G401 (cell line): ENCODE results near the gene DUSP2. TPM values are rescaled to one million over a fixed set of nuclear protein-coding genes. Genes with fewer than 3 reads are reported as not detected.

Experiments
- DNase-seq: peaks from one replicate; pipeline ENCODE4 v3.0.0-alpha.2; 2015; ENCODE audit warnings: low spot score
- in situ Hi-C: cut with HindIII; loops from 2 replicates; pipeline ENCODE4 v1.10.0; 2016; ENCODE audit warnings: low sequenced_read_pairs, mixed read lengths
- total RNA-seq: library from RNA; depleted of rRNA; stranded (reverse); fragments of >200 nt; shearing (Covaris generic); gene quantifications from 2 replicates; pipeline ENCODE4 v1.2.3, GENCODE V29; 2014

The DUSP2 gene
- total RNA-seq, 1 experiment from 2014 or later, result 37.2 TPM

GRCh38 chr2:96137321-96138178 is 7.7 kb downstream of the DUSP2 start:
- in situ Hi-C loops, result no loop called here
- DNase-seq, result no peak

GRCh38 chr2:96136129-96136720 is 9.0 kb downstream of the DUSP2 start:
- DNase-seq, result no peak
- in situ Hi-C loops, result no loop called here

GRCh38 chr2:96135621-96136020 is 9.6 kb downstream of the DUSP2 start:
- in situ Hi-C loops, result no loop called here
- DNase-seq, result no peak

GRCh38 chr2:96135171-96135570 is 10.1 kb downstream of the DUSP2 start:
- no peak for DNase-seq
- in situ Hi-C loops, result no loop called here

- no peak for DNase-seq
- in situ Hi-C loops, result no loop called here
Measured at GRCh38 chr2:96134421-96134820, 10.8 kb downstream of the DUSP2 start.

- no peak for DNase-seq
- in situ Hi-C loops, result no loop called here
Measured at GRCh38 chr2:96131813-96132745, 13.2 kb downstream of the DUSP2 start.

GRCh38 chr2:96131152-96131812 is 14.0 kb downstream of the DUSP2 start:
- DNase-seq, result no peak
- in situ Hi-C loops, result no loop called here

- in situ Hi-C loops, result no loop called here
- no peak for DNase-seq
Measured at GRCh38 chr2:96130483-96130882, 14.8 kb downstream of the DUSP2 start.

- DNase-seq, result no peak
- in situ Hi-C loops, result no loop called here
Measured at GRCh38 chr2:96129528-96130120, 15.6 kb downstream of the DUSP2 start.

- in situ Hi-C loops, result no loop called here
- DNase-seq, result no peak
Measured at GRCh38 chr2:96128456-96128855, 16.8 kb downstream of the DUSP2 start.

- in situ Hi-C loops, result no loop called here
- no peak for DNase-seq
Measured at GRCh38 chr2:96124406-96125265, 20.6 kb downstream of the DUSP2 start.

GRCh38 chr2:96123936-96124335 is 21.3 kb downstream of the DUSP2 start:
- in situ Hi-C loops, result no loop called here
- DNase-seq, result no peak

- in situ Hi-C loops, result no loop called here
Measured at GRCh38 chr2:96123290-96123689, 21.9 kb downstream of the DUSP2 start.

GRCh38 chr2:96122391-96122790 is 22.8 kb downstream of the DUSP2 start:
- no peak for DNase-seq
- in situ Hi-C loops, result no loop called here

More at GRCh38 chr2:96123290-96123689, 21.9 kb downstream of the DUSP2 start:
- DNase-seq, result no peak

- in situ Hi-C loops, result no loop called here
- DNase-seq, result no peak
Measured at GRCh38 chr2:96121414-96121813, 23.8 kb downstream of the DUSP2 start.

GRCh38 chr2:96120991-96121390 is 24.2 kb downstream of the DUSP2 start:
- no peak for DNase-seq
- in situ Hi-C loops, result no loop called here

GRCh38 chr2:96120091-96120720 is 25.0 kb downstream of the DUSP2 start:
- in situ Hi-C loops, result no loop called here
- no peak for DNase-seq

GRCh38 chr2:96119389-96119751 is 25.9 kb downstream of the DUSP2 start:
- in situ Hi-C loops, result no loop called here
- DNase-seq, result no peak
